Dermis blood vessel endothelial cell (primary cell): ENCODE data around the gene SLC35G4. TPM values are rescaled to one million over a fixed set of nuclear protein-coding genes. Genes with fewer than 3 reads are reported as not detected.
A peak's percentile ranks its signal among the peaks of the same experiment; 100 is the strongest.
"Not testable (repeated sequence)": the region's sequence is repeated elsewhere in the genome, so short reads cannot be mapped to it uniquely, and the experiment has no call there.

ENCODE experiments used
- DNase-seq: peaks from one replicate; pipeline ENCODE4 v3.0.0; 2010
- total RNA-seq: library from RNA; depleted of rRNA; stranded (reverse); fragments of >200 nt; gene quantifications from 2 replicates; pipeline ENCODE4 v1.2.3, GENCODE V29; 2014

The SLC35G4 gene
- total RNA-seq, 1 donor from 2014 or later, result not detected

DNA sequence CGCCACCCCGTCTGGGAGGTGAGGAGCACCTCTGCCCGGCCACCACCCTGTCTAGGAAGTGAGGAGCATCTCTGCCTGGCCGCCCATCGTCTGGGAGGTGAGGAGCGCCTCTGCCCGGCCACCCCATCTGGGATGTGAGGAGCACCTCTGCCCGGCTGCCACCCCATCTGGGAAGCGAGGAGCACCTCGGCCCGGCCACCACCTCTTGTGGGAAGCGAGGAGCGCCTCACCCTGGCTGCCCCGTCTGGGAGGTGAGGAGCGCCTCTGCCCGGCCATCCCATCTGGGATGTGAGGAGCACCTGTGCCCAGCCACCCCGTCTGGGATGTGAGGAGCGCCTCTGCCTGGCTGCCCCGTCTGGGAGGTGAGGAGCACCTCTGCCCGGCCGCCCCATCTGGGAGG, 4.6 kb downstream of the SLC35G4 start:
- not testable (repeated sequence) for DNase-seq

DNA sequence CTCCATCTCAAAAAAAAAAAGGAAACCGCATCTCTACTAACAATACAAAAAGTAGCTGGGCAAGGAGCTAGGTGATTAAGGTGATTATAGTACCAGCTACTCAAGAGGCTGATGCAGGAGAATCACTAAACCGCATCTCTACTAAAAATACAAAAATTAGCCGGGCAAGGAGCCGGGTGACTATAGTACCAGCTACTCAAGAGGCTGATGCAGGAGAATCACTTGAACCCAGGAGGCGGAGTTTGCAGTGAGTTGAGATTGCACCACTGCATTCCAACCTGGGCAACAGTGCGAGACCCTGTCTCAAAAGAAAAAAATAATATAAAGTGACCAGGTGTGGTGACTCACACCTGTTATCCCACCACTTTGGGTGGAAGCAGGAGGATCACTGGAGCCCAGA, 5.6 kb downstream of the SLC35G4 start:
- DNase-seq, result not testable (repeated sequence)

DNA sequence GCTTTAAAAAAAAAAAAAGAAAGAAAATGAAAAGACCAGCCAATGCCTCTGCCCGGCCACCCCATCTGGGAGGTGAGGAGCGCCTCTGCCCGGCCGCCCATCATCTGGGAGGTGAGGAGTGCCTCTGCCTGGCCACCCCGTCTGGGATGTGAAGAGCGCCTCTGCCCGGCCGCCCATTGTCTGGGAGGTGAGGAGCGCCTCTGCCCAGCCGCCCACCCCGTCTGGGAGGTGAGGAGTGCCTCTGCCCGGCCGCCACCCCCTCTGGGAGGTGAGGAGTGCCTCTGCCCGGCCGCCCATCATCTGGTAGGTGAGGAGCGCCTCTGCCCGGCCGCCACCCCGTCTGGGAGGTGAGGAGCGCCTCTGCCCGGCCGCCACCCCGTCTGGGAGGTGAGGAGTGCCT, 37.9 kb downstream of the SLC35G4 start:
- not testable (repeated sequence) for DNase-seq

DNA sequence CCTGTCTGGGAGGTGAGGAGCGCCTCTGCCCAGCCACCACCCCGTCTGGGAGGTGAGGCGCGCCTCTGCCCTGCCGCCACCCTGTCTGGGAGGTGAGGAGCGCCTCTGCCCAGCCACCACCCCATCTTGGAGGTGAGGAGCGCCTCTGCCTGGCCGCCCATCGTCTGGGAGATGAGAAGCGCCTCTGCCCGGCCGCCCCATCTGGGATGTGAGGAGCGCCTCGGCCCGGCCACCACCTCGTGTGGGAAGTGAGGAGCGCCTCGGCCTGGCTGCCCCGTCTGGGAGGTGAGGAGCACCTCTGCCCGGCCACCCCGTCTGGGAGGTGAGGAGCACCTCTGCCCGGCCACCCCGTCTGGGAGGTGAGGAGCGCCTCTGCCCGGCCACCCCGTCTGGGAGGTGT, 38.4 kb downstream of the SLC35G4 start:
- not testable (repeated sequence) for DNase-seq

DNA sequence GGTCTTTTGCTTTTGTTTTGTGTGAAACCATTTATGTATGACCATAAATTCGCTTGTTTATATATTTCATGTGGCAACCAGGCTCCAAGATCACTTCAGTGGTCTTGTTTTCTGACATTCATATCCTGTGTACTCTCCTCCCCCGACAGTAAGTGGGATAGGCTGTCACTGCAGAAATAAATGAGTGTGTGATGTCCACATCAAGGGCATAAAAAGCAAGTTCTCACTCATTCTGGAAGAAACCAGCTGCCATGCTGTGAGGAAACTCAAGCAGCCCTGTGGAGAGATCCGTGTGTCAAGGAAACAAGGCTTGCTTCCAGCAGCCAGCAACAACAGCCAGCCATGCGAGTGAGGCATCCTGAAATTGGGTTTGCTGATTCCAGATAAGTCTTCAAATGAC, 40.4 kb downstream of the SLC35G4 start:
- DNase-seq, result no peak

DNA sequence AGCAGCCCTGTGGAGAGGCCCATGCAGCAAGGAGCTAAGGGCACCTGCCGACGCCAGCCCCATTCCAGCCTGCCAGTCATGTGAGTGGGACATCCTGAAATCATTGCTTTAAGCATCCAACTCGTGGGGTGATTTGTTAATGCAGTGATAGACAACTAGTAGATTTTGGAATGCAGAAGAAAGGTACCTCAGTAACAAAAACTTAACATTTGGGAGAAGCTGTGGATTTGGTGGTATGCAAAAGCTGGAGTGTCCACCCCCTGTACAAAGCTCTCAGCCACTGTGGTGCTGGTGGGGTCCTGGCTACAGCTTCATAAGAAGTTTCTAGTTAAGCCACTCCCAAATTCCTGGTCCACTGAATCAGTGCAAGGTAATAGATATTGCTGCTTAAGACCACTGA, 42.5 kb downstream of the SLC35G4 start:
- no peak for DNase-seq

DNA sequence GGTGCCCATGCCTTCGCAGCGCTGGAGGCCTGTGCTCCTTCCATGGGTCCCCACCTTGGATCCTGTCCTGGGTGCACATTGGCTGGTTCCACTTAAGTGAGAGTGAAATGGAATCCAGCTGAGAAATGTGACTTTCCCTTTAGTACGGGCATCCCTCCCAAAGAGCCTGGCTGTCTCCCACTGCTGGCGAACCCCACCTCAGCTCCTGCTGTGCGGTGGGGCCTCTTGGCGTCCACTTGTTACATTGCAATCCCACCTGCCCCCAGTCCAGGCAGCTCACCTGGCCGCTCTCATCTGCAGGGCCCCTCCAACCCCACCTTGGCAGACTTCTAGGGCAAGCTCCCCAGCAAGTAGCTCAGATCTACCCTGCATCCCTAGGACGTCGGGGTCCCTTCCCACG, 44.1 kb downstream of the SLC35G4 start:
- DNase-seq, result no peak

DNA sequence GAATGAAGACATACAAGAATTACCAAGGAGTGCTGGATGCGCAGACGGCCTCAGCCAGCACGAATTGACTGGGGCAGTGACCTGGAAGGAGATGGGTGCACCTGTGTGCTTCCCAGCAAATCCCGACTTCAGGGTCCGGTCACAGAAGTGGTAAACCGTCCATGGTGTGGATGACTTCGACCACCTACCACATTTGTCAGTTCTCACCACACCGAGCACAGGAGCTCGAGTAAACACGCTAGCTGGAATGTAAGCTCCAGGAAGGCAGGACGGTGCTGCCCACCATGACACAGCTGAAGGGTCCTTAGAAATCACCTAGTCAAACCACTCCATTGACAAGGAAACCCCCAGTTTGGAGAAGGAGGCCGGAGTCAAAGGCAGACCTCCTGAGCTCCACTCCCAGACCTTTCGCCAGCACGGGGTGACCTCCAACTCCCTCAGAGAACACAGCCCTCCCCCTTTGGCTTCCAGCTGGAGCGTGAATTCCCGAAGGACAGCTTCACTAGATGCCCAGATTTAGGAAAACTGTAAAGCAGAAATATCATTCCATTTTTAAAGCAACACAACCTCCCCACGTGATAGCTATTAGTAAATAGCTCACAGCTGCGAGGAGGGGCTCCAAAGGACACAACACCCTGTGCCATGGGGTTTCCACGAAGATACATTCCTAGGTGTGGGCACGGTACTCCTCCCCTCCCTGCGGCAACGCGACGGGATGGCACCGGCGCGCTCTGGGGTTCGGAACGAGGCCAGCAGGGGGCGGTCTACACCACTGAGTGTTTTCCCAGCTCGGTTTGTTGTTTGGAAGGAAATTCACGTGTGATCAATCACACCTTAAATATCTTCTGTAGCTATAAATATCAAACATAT, 45.6 kb downstream of the SLC35G4 start:
- DNase-seq, result peak; percentile 63

DNA sequence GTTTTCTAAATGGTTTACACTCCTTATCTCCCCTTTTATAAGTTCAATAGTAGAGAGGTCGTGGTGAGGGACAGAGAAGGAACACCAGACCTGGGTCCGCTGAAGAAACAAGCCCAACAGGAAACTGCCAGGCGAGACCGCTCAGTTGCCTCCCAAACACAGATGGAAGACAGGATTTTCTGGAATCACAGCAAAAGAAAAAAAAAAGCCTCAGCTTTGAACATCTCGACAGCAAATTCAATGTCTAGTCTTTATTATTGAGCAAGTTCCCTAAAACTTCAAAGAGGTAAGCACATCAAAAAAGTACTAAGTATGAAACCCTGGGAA, 46.2 kb downstream of the SLC35G4 start:
- DNase-seq, result no peak

DNA sequence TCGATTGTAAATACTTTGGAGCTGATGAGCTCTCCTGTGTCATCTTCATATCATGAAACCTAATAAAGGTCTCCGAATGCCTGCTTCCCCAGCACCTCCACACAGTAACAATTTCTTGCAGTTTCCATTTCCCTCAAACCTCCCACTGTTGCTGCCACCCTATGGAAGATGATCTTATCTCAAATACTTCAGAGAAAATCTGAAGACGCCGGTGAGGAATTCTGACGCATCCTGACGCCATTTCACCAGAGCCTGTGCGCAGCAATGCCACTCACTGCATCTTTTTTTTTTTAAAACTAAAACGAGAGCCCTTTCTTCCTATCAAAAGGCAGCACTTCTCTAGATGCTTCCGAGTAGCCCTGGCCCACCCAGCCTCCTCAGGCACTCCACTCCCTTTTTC, 47.8 kb downstream of the SLC35G4 start:
- DNase-seq, result no peak

DNA sequence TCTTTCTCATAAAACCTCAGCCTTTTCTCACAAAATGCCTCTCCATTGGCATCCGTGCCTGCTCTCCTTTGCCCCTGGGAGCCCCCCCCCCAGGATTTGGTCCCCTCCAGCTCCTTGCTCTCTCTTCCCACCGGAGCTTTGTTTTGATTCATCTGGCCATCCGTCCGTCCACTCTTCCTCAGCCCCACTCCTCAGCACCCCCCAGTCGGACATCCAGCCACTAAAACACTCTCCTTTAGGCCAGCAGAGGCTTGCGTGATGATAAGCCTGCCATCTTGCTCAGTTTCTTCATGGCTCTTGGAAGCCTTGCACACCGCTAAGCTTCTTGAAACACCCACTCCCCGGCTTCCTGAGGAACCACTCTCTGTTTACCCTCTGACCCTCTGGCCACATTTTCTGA, 48.2 kb downstream of the SLC35G4 start:
- DNase-seq, result no peak

DNA sequence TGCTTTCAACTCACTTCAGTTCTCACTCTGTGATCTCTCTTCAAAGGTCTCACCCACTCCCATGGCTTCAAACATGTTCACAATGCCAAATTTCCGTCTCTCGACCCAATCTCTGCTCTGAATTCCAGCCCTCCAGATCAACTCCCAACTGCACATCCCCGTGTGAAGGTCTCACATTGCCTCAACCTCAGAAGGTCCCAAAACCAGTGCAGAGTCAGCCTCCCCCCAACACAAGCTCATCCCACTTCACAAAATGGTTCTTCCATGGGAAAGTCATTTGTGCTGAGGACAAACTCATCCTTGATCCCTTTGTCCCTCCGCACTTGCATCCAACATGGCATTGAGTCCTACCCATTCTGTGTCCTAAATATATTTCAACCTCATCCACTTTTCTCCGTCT, 48.6 kb downstream of the SLC35G4 start:
- DNase-seq, result no peak

DNA sequence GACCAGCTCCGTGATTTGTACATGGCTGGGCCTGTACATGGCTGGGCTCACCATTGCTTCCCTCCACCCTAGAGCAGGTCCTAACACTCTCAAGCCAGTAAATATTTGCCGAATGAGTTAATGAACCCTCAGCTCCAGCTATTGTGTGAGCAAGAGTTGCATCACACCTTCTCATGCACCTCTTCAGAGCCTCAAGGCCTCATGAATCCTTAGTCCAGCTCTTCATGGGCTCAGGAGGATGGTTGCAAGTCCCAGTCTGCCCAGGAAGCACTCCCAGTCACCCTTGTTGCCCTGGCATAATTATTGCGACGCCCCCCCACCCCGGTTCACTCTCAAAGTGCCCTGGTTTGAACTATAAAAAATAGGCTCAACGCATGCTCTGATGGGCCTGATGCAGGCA, 49.6 kb downstream of the SLC35G4 start:
- no peak for DNase-seq

Other genes with a start within 250 kb of the SLC35G4 start
- 0.51 and 0.68 TPM in 2 replicates for gene GNAL, start 79.7 kb downstream of the SLC35G4 start, total RNA-seq
- gene CHMP1B, start 241.8 kb downstream of the SLC35G4 start, total RNA-seq, result 71.8 and 89.3 TPM in 2 replicates